GM18867 (cell line): ENCODE data around the gene SPHK2.
"Not testable (repeated sequence)": the region's sequence is repeated elsewhere in the genome, so short reads cannot be mapped to it uniquely, and the experiment has no call there.

Experiments
- ATAC-seq: cut with Tn5 transposase; IDR thresholded peaks from one replicate; pipeline ENCODE4 v1.9.1; 2021; ENCODE audit warnings: mild to moderate bottlenecking, moderate library complexity; ENCODE audit not compliant: unreplicated experiment

Gene SPHK2

DNA sequence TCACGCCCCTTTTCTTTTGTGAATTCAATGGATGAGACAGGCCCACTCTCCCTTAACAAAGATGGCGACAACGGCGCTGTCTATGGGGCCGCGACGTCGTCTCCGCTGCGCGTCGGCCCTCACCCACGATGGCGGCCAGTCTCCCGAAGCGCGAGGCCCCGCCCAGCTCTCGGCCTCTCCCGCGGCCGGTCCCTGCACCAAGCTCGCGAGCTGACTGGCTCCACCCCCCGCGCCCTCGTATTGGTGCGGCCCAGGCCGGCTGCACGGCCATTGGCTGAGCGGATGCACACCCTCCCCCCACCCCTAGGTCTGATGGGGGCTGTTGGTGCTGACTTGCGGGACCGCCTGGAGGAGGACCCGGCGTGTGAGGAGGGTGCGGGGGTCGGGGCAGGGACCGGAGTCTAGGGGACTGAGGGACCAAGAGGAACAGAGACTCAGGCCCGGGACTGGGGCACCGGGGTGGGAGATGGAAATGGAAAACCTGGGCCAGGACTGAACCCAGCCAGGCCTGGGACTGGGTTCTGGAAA lies 4.8 kb downstream of the SPHK2 start:
- peak; percentile 64 for ATAC-seq

DNA sequence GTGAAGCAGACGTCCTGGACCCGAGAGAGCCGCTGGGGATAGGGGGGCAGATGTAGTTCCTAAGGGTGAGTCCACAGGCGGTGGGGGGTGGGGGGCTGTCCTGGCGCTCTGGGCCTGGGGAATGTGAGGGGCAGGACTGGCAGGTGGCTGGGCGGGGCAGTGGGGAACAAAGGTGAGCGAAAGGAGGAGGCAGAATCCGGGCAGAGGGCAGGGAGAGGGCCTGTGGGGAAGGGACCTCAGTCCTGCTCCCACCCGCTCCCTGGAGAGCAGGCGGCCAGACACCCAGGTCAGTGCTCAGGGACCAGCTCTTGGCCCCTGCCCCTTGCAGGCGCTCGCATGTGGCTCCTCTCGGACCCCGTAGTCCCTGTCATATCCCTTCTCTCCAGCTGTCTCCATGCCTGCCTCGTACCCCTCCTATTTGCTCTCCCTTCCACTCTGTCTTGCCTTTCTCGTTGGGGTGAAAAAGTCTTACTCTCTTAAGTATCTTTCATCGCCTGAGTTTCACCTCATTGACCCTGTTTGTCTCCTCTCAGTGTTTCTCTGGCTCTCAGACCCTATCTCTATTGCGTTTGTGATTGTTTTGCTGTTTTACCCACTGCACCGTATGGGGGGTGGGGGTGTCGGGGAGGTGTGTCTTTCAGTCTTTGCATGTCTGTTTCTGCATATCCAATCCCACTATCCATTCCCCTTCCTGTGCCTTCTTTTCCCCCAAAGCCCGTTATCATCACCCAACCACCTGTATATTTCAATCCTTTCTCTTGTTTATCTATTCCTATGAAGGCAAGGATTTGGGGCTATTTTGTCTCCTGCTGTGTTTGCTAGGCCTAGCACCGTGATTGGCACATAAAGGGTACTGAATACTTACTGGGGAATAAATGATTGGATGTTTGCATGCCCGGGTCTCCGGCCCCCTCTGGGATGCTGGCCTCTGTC lies 5.8 kb downstream of the SPHK2 start:
- no peak for ATAC-seq

DNA sequence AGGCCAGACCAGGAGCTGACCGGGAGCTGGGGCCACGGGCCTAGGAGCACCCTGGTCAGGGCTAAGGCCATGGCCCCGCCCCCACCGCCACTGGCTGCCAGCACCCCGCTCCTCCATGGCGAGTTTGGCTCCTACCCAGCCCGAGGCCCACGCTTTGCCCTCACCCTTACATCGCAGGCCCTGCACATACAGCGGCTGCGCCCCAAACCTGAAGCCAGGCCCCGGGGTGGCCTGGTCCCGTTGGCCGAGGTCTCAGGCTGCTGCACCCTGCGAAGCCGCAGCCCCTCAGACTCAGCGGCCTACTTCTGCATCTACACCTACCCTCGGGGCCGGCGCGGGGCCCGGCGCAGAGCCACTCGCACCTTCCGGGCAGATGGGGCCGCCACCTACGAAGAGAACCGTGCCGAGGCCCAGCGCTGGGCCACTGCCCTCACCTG lies 6.6 kb downstream of the SPHK2 start:
- no peak for ATAC-seq

DNA sequence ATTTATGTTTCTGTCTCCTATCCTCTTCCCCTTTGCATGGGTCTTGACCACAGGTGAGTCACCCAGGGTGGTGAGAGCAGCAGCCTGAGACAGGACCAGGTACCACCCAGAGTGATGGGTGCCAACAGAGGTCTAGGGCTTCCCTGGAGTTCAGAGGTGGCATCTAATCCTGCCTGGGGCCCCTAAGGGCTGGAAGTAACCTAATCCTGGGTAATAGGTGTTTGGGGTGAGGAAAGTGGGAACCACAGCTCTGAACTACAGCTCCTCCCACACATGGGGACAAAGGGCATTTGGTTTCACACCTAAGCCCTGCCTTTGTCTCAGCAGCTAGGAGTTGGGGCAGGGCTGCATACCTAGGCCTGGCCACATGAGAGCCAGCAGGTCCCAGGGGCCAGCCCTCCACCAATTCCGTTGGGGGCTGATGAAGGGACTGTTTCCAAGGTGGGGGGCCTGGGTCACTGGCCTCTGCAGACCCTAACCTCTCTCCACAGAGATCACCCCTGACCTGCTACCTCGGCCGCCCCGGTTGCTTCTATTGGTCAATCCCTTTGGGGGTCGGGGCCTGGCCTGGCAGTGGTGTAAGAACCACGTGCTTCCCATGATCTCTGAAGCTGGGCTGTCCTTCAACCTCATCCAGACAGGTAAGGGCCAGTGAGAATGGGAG lies 8.0 kb downstream of the SPHK2 start:
- ATAC-seq, result no peak

DNA sequence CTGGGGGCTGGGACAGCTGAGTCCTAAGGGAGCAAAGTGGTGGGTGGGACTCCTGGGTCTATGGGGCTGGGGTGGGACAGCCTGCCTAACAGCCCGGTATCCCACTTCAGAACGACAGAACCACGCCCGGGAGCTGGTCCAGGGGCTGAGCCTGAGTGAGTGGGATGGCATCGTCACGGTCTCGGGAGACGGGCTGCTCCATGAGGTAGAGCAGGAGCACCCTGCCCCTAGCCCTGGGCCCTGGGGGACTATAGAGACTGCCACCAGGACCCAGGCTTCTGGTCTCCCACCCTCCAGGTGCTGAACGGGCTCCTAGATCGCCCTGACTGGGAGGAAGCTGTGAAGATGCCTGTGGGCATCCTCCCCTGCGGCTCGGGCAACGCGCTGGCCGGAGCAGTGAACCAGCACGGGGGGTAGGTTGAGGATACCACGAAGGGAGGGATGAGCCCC lies 8.6 kb downstream of the SPHK2 start:
- no peak for ATAC-seq

DNA sequence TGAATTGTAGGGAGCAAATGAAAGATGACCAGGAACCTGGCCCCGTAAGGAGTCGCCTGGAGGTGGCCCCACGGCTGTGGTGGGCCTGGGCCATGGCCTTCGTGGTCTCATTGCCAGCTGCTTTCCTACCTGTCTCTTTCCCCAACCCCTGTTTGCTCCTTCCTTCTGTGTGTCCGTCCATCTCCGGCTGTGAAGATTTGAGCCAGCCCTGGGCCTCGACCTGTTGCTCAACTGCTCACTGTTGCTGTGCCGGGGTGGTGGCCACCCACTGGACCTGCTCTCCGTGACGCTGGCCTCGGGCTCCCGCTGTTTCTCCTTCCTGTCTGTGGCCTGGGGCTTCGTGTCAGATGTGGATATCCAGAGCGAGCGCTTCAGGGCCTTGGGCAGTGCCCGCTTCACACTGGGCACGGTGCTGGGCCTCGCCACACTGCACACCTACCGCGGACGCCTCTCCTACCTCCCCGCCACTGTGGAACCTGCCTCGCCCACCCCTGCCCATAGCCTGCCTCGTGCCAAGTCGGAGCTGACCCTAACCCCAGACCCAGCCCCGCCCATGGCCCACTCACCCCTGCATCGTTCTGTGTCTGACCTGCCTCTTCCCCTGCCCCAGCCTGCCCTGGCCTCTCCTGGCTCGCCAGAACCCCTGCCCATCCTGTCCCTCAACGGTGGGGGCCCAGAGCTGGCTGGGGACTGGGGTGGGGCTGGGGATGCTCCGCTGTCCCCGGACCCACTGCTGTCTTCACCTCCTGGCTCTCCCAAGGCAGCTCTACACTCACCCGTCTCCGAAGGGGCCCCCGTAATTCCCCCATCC lies 9.4 kb downstream of the SPHK2 start:
- ATAC-seq, result no peak

DNA sequence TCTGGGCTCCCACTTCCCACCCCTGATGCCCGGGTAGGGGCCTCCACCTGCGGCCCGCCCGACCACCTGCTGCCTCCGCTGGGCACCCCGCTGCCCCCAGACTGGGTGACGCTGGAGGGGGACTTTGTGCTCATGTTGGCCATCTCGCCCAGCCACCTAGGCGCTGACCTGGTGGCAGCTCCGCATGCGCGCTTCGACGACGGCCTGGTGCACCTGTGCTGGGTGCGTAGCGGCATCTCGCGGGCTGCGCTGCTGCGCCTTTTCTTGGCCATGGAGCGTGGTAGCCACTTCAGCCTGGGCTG lies 9.9 kb downstream of the SPHK2 start:
- no peak for ATAC-seq

DNA sequence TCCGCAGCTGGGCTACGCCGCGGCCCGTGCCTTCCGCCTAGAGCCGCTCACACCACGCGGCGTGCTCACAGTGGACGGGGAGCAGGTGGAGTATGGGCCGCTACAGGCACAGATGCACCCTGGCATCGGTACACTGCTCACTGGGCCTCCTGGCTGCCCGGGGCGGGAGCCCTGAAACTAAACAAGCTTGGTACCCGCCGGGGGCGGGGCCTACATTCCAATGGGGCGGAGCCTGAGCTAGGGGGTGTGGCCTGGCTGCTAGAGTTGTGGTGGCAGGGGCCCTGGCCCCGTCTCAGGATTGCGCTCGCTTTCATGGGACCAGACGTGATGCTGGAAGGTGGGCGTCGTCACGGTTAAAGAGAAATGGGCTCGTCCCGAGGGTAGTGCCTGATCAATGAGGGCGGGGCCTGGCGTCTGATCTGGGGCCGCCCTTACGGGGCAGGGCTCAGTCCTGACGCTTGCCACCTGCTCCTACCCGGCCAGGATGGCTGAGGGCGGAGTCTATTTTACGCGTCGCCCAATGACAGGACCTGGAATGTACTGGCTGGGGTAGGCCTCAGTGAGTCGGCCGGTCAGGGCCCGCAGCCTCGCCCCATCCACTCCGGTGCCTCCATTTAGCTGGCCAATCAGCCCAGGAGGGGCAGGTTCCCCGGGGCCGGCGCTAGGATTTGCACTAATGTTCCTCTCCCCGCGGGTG lies 10.4 kb downstream of the SPHK2 start:
- no peak for ATAC-seq

DNA sequence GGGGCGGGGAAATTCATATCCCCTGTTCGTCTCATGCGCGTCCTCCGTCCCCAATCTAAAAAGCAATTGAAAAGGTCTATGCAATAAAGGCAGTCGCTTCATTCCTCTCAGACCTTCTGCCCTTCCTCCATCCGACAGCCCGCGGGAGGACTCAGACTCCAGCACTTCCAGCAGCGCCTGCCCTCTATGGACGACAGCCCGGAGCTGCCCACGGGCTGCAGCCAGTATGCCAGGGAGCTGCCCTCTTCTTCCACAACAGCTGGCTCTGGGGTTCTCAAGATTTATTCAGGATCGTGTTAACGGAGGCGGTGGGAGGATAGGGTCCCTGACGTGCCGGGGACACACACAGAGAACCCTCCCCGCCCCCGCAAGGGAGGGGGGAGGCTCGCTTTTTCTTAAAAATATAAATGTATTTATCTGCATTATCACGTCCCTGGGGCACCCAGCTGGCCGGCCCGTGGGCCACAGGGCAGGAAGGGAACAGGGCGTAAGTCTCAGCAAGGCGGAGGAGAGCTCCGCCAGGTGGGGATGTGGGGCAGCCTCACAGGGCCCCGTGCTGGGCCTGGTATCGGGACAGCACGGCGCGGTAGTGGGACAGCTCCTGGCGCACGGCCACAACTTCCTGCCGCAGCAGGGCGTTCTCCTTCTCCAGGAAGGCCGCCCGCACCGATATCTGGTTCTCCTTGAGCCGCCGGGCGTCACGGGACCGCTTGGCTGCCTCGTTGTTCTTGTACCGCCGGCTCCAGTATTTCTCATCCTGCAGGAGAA lies 11.2 kb downstream of the SPHK2 start:
- ATAC-seq, result no peak

DNA sequence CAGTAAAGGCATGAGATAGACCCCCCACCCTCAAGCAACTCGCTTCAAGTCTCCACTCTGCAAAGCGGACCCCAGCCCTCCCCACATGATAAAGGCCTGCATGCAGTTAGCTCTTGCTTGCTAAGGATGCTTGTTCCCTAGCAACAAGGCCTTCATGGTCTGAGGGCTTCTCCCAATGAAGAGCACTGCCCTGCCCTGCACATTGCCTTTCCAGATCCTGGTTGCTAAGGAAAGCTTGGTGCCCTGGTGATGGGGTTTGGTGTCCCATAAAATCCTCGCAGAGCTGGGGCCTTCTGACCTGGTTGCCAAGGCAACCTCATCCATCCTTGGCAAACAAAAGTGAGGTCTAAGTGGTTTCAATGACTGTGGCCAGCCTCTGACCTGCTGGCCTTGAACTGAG lies 11.9 kb downstream of the SPHK2 start:
- ATAC-seq, result no peak

DNA sequence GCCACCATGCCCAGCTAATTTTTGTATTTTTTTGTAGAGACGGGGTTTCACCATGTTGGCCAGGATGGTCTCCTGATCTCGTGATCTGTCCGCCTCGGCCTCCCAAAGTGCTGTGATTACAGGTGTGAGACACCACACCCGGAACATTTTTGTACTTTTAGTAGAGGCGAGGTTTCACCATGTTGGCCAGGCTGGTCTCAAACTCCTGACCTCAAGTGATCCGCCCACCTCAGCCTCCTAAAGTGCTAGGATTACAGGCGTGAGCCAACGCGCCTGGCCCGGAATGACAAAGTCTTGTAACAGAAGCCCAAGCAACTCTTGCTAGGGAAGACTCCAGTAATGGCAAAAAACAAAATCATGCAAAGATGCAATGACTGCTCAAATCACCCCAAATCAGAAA lies 13.0 kb downstream of the SPHK2 start:
- ATAC-seq, result not testable (repeated sequence)

DNA sequence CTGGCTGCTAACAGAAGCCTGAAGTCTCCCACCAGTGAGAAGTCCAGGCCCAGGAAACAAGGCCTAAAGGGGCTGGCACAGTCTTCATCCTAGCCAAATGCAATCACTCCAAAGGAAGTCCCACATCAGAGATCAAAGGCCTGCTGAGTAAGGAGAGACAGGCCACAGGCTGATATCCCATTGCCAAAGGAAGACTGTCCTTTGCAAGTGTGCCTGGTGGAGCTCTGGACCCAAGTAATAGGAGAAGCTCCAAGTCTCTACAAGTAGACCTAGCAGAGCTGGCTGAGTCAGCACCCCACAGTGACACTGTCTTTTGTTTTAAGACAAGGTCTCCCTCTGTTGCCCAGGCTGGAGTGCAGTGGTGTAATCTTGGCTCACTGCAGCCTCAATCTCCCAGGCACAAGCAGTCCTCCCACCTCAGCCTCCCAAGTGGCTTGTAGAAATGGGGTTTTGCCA lies 13.4 kb downstream of the SPHK2 start:
- no peak for ATAC-seq

DNA sequence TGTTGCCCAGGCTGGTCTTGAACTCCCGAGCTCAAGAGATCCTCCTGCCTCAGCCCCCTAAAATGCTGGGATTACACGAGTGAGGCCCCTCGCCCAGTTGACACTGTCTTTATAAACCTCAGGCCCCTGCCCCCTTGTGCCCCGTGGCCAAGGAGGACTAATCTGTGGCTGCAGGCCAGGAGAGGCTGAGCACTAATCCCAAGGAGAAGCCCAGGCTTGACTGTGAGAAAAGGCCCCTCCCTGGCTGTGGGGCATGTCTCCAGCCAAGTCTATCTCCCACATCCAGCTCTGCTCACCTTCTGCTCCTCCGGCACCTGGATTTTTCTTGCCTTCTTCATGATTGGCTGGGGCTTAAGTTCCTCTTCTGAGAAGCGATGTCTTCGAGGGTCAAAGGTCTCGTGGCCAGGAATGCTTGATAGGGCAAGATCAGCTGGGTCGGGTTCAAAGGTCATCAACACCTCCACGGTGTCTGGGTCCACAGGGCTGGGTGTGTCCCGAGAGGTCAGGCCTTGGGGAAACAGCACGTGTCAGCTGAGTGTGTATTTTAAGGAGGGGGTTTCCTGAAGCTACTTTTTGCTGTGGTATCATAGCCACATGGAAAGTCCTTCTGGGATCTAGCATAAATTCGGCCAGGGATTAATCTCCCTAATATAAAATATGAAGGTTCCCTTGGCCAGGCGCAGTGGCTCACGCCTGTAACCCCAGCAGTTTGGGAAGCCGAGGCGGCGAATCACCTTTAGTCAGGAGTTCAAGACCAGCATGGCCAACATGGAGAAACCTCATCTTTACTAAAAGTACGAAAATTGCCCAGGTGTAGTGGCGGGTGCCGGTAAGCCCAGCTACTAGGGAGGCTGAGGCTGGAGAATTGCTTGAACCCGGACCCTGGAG lies 14.1 kb downstream of the SPHK2 start:
- no peak for ATAC-seq

DNA sequence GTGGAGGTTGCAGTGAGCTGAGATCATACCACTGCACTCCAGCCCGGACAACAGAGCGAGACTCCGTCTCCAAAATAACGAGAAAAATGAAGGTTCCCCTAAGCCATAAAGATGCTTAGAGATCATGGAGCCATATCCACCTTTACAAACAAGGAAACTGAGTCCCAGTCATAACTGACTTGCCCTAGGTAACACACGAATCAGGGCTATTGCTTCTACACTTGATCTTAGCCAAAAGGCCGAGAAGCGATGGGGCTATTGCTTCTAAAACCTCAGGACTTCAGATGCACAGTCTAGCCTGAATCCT lies 14.7 kb downstream of the SPHK2 start:
- no peak for ATAC-seq

DNA sequence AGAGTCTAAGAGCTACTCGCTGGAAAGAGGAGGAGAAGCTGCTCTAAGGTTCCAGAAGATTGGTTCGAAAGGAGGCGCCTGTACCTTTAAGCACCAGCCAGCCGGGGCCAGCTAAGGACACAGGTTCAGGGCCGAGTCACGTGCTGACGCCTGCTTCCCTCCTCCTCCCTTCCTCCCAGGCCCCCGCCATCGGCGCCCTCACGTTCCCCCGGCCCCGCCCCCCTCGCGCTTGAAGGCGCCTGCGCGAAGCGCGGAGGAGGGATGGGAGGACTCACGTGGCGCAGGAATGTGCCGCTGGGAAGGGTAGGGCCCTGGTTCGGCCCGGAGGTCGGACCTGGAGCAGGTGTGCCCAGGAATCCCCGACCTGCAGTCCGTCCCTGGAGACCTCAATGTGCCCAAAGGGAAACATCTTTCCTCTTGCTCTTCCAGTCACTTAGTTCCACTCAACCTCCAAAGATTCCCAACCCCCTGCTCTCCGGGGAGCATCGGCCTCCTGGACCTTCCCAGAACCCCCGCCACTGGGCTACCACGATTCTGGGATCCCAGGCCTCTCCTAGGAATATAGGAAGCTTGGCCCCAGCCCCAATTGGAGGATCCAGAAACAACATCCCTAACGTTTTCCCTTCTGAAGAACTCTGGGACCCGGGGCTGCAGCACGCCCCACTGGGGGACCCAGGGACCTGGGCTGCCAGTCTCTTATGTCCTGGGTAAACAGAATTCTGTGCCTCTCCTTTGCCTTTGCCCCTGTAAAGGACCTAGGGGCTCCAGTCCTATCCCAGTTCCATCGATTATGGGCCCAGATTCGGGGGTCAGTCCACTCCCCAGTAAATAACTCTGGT lies 15.3 kb downstream of the SPHK2 start:
- peak; percentile 36 for ATAC-seq

DNA sequence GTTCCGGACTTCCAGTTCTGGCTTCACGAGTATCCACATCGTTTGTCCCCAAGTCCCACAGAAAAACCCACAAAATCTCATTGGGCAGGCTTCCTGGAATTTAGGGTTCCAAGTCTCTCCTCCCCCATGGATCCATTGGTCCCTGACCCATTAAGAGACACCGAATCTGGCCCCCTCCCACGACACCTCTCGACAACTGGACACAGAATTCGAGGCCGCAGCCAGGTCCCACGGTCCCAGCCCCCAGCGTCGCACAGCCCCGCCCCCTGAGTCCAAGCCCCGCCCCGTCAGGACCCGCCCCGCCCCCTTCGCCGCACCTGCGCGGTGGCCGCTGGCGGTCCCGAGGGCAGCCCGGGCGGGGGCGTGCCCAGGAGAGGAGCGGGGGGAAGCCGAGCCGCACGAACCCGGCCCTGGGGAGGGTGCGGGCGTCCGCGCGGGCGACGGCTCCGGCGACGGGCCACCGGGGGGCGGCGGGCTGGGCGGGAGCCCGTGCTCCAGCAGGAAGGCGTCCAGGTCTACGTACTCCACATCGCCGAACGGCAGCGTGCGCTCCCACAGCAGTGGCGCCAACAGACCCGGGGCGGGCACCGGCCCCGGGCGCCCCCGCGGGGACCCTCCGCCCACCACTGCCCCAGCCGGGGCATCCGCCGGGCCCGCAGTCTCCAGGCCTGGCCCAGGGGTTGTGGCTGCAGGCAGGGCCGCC lies 16.1 kb downstream of the SPHK2 start:
- no peak for ATAC-seq
